HepG2 (cell line): ENCODE data around the gene CCDC106. TPM values are rescaled to one million over a fixed set of nuclear protein-coding genes. Genes with fewer than 3 reads are reported as not detected.

ENCODE experiments used
- ATAC-seq: fragments of 200-7000 bp; cut with Tn5 transposase; 3 replicates; pipeline ENCODE4 v1.9.1; 2020; ENCODE audit warnings: mild to moderate bottlenecking, moderate library complexity
- BruUV-seq: library from RNA; stranded (reverse); fragments of 400-500 nt; replicated peaks from 2 replicates; lab custom pipeline; 2021; lab: Mats Ljungman, UMichigan
- CTCF ChIA-PET: fragments of 300-600 bp; formaldehyde crosslinking; extraction: SDS; loops from one replicate; lab custom pipeline; 2021; ENCODE audit warnings: low total read pairs, inconsistent platforms, low intra/inter-chr PET ratio; lab: Yijun Ruan, JAX
- POLR2A ChIA-PET: fragments of 350-600 bp; sonication (Branson Sonifier 250); formaldehyde crosslinking; loops from one replicate; lab custom pipeline; 2020; ENCODE audit warnings: antibody characterized with exemption, inconsistent platforms; lab: Yijun Ruan, JAX
- DNase-seq: peaks from one replicate; pipeline ENCODE4 v3.0.0-alpha.2; 2015; ENCODE audit warnings: low spot score
- FAIRE-seq: peaks from 3 replicates; lab custom pipeline; 2011; peaks lifted over from hg19 to GRCh38; lab: Jason Lieb, UNC
- H2AFZ ChIP-seq: one replicate; pipeline ENCODE4 v1.6.1; 2011; ENCODE audit warnings: low read length, inconsistent platforms
- H3K27ac ChIP-seq: fragments of 300-600 bp; 3 replicates; pipeline ENCODE4 v1.8.0; 2011; ENCODE audit warnings: mixed run types, mild to moderate bottlenecking, mixed read lengths, low read length, inconsistent platforms; ENCODE audit not compliant: insufficient read depth; ENCODE audit errors: extremely low read length
- H3K27me3 ChIP-seq, 2 experiments: fragments of 200-600 bp in 1 of 2; 2 replicates in 1 of 2; 3 replicates in 1 of 2; pipeline versions ENCODE4 v1.6.0 to v1.8.0; 2011; ENCODE audit warnings: low read length in 2 of 2, mild to moderate bottlenecking in 2 of 2, moderate library complexity in 2 of 2, inconsistent platforms in 1 of 2; ENCODE audit not compliant: insufficient read depth in 2 of 2, control insufficient read depth in 1 of 2
- H3K36me3 ChIP-seq, 2 experiments: fragments of 200-600 bp in 1 of 2; replicated peaks in 1 of 2; 2 replicates in 1 of 2; 3 replicates in 1 of 2; pipeline versions ENCODE4 v1.5.1 to v1.8.0; 2011; ENCODE audit warnings: low read length in 2 of 2, inconsistent platforms in 1 of 2; ENCODE audit not compliant: insufficient read depth in 2 of 2, control insufficient read depth in 1 of 2
- H3K4me1 ChIP-seq: 2 replicates; pipeline ENCODE4 v1.5.1; 2012; ENCODE audit warnings: low read length, inconsistent platforms; ENCODE audit not compliant: insufficient read depth
- H3K4me2 ChIP-seq: 2 replicates; pipeline ENCODE4 v1.6.0; 2011; ENCODE audit warnings: low read depth, low read length, inconsistent platforms
- H3K4me3 ChIP-seq, 3 experiments: fragments of 200-600 bp in 1 of 3; sonication (generic), shearing (Covaris generic) in 1 of 3; replicated peaks in 1 of 3; 2 replicates each; pipeline ENCODE4 v1.5.1; 2011 to 2016; ENCODE audit warnings: low read length in 3 of 3, inconsistent platforms in 2 of 3, low read depth in 2 of 3, mild to moderate bottlenecking in 2 of 3, control low read depth in 1 of 3, mixed read lengths in 1 of 3; ENCODE audit not compliant: insufficient read depth in 1 of 3
- H3K79me2 ChIP-seq: one replicate; pipeline ENCODE4 v1.6.1; 2011; ENCODE audit warnings: low read length, inconsistent platforms; ENCODE audit not compliant: insufficient read depth
- H3K9ac ChIP-seq: 2 replicates; pipeline ENCODE4 v1.6.0; 2011; ENCODE audit warnings: mild to moderate bottlenecking, low read depth, low read length, inconsistent platforms; ENCODE audit not compliant: insufficient read depth
- H3K9me3 ChIP-seq: 2 replicates; pipeline ENCODE4 v1.5.1; 2012; ENCODE audit warnings: mild to moderate bottlenecking, low read length
- H4K20me1 ChIP-seq: 2 replicates; pipeline ENCODE4 v1.6.0; 2011; ENCODE audit warnings: inconsistent platforms, mild to moderate bottlenecking, low read length, moderate library complexity; ENCODE audit not compliant: insufficient read depth
- CBX5 ChIP-seq: sonication (generic); formaldehyde crosslinking; IDR thresholded peaks from 2 replicates; pipeline ENCODE4 v1.4.0; 2020; ENCODE audit warnings: missing genetic modification reagents, borderline replicate concordance
- ESRRA ChIP-seq: sonication (generic); formaldehyde crosslinking; IDR thresholded peaks from 2 replicates; pipeline ENCODE4 v1.5.1; 2020; ENCODE audit warnings: mild to moderate bottlenecking, low read depth, missing genetic modification reagents
- GABPB1 ChIP-seq: IDR thresholded peaks from 2 replicates; pipeline ENCODE4 v1.6.1; 2016; ENCODE audit warnings: mild to moderate bottlenecking, missing genetic modification reagents, moderate library complexity, missing compliant biosample characterization
- PAWR ChIP-seq: sonication (generic); formaldehyde crosslinking; IDR thresholded peaks from 2 replicates; pipeline ENCODE4 v1.4.0; 2020; ENCODE audit warnings: missing genetic modification reagents, mild to moderate bottlenecking, borderline replicate concordance
- RFX3 ChIP-seq: IDR thresholded peaks from 2 replicates; pipeline ENCODE4 v1.6.1; 2016; ENCODE audit warnings: missing biosample characterization, missing genetic modification reagents
- SMARCE1 ChIP-seq: fragments of 450-650 bp; IDR thresholded peaks from 2 replicates; pipeline ENCODE4 v1.6.1; 2017; ENCODE audit warnings: borderline replicate concordance
- ZFP37 ChIP-seq: sonication (generic); formaldehyde crosslinking; IDR thresholded peaks from 2 replicates; pipeline ENCODE4 v1.4.0; 2020; ENCODE audit warnings: missing genetic modification reagents, borderline replicate concordance
- ZFY ChIP-seq: sonication (generic); formaldehyde crosslinking; IDR thresholded peaks from 2 replicates; pipeline ENCODE4 v1.4.0; 2020; ENCODE audit warnings: missing genetic modification reagents
- ZMYM4 ChIP-seq: sonication (generic); formaldehyde crosslinking; IDR thresholded peaks from 2 replicates; pipeline ENCODE4 v1.8.1; 2023; ENCODE audit warnings: mild to moderate bottlenecking, missing genetic modification reagents
- ZNF263 ChIP-seq: sonication (generic); formaldehyde crosslinking; IDR thresholded peaks from 2 replicates; pipeline ENCODE4 v1.4.0; 2020; ENCODE audit warnings: missing genetic modification reagents
- ZNF607 ChIP-seq: sonication (generic); formaldehyde crosslinking; IDR thresholded peaks from 2 replicates; pipeline ENCODE4 v1.5.1; 2020; ENCODE audit warnings: missing genetic modification reagents, mild to moderate bottlenecking, borderline replicate concordance
- ZNF678 ChIP-seq: sonication (generic); formaldehyde crosslinking; IDR thresholded peaks from 2 replicates; pipeline ENCODE4 v1.4.0; 2020; ENCODE audit warnings: mild to moderate bottlenecking, missing genetic modification reagents
- ZNF782 ChIP-seq: sonication (generic); formaldehyde crosslinking; IDR thresholded peaks from 2 replicates; pipeline ENCODE4 v1.4.0; 2020; ENCODE audit warnings: missing genetic modification reagents, mild to moderate bottlenecking, borderline replicate concordance
- WGBS: methylation state at CpG from one replicate; pipeline ENCODE4 v1.1.6; 2017; ENCODE audit warnings: low lambda C conversion rate; 5-methylcytosine and 5-hydroxymethylcytosine counted together
- in situ Hi-C: cut with HindIII; loops from 2 replicates; pipeline ENCODE4 v1.10.0; 2017; ENCODE audit warnings: low pct_unique_long_range_greater_than_20kb; ENCODE audit not compliant: extremely low pct_ligation_motif_present
- intact Hi-C: fragments of 100-400 bp; cut with micrococcal nuclease; formaldehyde crosslinking; loops from one replicate; pipeline ENCODE4 v1.10.0; 2022; ENCODE audit not compliant: unreplicated experiment
- polyA plus RNA-seq, 8 experiments: library from polyadenylated mRNA; depleted of rRNA in 3 of 8; stranded (reverse) in 7 of 8; unstranded in 1 of 8; fragments of >200 nt; fragmentation: Illumina TruSeq in 4 of 8; extraction: Trizol in 4 of 8; gene quantifications; 2 replicates each; pipeline versions ENCODE4 v1.2.1 to v1.2.3, GENCODE V29; 2011 to 2016; ENCODE audit warnings: low read depth in 4 of 8, missing spikeins in 1 of 8, mixed read lengths in 1 of 8; ENCODE audit not compliant: insufficient read depth in 1 of 8
- total RNA-seq, 5 experiments: library from RNA; depleted of rRNA; stranded (reverse); fragments of >200 nt; fragmentation: Illumina TruSeq; extraction: Trizol; gene quantifications; 2 replicates each; pipeline ENCODE4 v1.2.3, GENCODE V29; 2016; ENCODE audit warnings: low read depth in 1 of 5
- TF ChIP-seq, protein P1 (sequence below): sonication (generic); formaldehyde crosslinking; IDR thresholded peaks from 2 replicates; pipeline ENCODE4 v1.5.1; 2020; ENCODE audit warnings: missing genetic modification reagents, mild to moderate bottlenecking, borderline replicate concordance
- TF ChIP-seq, protein P2 (sequence below): sonication (generic); formaldehyde crosslinking; IDR thresholded peaks from 2 replicates; pipeline ENCODE4 v1.9.0; 2021; ENCODE audit warnings: missing genetic modification reagents, borderline replicate concordance
- TF ChIP-seq, protein P3 (sequence below): sonication (generic); formaldehyde crosslinking; IDR thresholded peaks from 2 replicates; pipeline ENCODE4 v1.4.0; 2020; ENCODE audit warnings: missing genetic modification reagents, borderline replicate concordance

The CCDC106 gene
- total and polyA plus RNA-seq, 2 of the 13 experiments (the other 11 are each of a cell fraction or from before 2014, with no cell fraction given), result 4.7 to 8.8 TPM

DNA sequence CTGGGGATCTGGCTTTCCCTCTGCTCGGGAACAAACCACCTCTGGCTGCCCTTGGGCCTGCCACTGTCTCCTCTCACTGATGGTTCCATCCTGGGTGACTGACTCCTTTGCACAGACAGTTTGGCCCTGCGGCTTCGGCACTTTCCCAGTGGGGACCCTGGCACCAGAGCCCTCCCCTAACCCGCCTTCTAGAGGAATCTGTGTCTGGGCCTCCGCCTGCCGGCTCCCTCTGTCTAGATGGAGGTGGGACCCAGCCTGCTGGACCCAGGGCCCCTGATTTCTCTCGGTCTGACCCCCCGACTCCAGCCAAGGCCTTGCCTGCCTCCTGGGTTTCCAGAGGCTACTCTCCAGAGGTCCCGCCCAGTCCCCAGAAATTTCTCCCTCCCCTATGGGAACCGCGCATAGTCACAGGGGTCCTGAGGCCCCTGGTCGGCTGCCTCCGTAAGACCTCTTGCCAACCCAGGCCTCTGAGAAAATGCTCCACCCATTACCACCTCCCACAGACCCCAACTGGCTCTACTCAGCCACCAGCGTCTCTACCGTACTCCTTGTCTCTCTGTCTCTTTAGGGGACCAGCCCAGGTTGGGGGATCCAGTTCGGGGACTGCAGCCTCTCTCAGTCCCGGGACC, 2.7 kb downstream of the CCDC106 start:
- Histone ChIP-seq H3K4me3 (no peak overlapping the region), H3K4me2 (no peak overlapping the region), H3K9me3 (no peaks in the 10 kb centered on the region), H3K79me2 (peaks cover 10% of the 10 kb centered on the region), H3K27me3 (no peaks in the 10 kb centered on the region; a peak in 1 of 5 replicates), H4K20me1 (peaks cover 5% of the 10 kb centered on the region; the same call in 1 of the 2 replicates), H3K36me3 (no peaks in the 10 kb centered on the region), H2AFZ (no peak overlapping the region), H3K9ac (no peak overlapping the region), H3K27ac (no peak overlapping the region), H3K4me1 (peaks cover 29% of the 10 kb centered on the region)
- POLR2A ChIA-PET, result no interaction called here
- 95% methylated on average over 16 of the region's 17 CpGs for WGBS
- no peak for FAIRE-seq
- DNase-seq, result no peak
- in situ Hi-C loops, result no loop called here
- intact Hi-C loops, result no loop called here
- BruUV-seq, result no TSS peak
- CTCF ChIA-PET, result no interaction called here
- no peak for ATAC-seq
- no peak for TF ChIP-seq ZMYM4 (CRISPR knock-in tag)
- no peak for TF ChIP-seq CBX5 (CRISPR knock-in tag)
- no peak for TF ChIP-seq ZNF678
- TF ChIP-seq ZNF782 (CRISPR knock-in tag), result no peak
- TF ChIP-seq RFX3 (CRISPR knock-in tag), result no peak
- no peak for TF ChIP-seq ZFP37 (CRISPR knock-in tag)
- TF ChIP-seq ZNF607 (CRISPR knock-in tag), result no peak
- TF ChIP-seq ZFY (CRISPR knock-in tag), result no peak
- TF ChIP-seq, protein P1, sequence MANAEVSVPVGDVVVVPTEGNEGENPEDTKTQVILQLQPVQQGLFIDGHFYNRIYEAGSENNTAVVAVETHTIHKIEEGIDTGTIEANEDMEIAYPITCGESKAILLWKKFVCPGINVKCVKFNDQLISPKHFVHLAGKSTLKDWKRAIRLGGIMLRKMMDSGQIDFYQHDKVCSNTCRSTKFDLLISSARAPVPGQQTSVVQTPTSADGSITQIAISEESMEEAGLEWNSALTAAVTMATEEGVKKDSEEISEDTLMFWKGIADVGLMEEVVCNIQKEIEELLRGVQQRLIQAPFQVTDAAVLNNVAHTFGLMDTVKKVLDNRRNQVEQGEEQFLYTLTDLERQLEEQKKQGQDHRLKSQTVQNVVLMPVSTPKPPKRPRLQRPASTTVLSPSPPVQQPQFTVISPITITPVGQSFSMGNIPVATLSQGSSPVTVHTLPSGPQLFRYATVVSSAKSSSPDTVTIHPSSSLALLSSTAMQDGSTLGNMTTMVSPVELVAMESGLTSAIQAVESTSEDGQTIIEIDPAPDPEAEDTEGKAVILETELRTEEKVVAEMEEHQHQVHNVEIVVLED (CRISPR knock-in tag), result no peak
- TF ChIP-seq ESRRA (CRISPR knock-in tag), result no peak
- TF ChIP-seq, protein P2, sequence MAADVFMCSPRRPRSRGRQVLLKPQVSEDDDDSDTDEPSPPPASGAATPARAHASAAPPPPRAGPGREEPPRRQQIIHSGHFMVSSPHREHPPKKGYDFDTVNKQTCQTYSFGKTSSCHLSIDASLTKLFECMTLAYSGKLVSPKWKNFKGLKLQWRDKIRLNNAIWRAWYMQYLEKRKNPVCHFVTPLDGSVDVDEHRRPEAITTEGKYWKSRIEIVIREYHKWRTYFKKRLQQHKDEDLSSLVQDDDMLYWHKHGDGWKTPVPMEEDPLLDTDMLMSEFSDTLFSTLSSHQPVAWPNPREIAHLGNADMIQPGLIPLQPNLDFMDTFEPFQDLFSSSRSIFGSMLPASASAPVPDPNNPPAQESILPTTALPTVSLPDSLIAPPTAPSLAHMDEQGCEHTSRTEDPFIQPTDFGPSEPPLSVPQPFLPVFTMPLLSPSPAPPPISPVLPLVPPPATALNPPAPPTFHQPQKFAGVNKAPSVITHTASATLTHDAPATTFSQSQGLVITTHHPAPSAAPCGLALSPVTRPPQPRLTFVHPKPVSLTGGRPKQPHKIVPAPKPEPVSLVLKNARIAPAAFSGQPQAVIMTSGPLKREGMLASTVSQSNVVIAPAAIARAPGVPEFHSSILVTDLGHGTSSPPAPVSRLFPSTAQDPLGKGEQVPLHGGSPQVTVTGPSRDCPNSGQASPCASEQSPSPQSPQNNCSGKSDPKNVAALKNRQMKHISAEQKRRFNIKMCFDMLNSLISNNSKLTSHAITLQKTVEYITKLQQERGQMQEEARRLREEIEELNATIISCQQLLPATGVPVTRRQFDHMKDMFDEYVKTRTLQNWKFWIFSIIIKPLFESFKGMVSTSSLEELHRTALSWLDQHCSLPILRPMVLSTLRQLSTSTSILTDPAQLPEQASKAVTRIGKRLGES, result no peak
- TF ChIP-seq ZNF263 (CRISPR knock-in tag), result no peak
- TF ChIP-seq, protein P3, sequence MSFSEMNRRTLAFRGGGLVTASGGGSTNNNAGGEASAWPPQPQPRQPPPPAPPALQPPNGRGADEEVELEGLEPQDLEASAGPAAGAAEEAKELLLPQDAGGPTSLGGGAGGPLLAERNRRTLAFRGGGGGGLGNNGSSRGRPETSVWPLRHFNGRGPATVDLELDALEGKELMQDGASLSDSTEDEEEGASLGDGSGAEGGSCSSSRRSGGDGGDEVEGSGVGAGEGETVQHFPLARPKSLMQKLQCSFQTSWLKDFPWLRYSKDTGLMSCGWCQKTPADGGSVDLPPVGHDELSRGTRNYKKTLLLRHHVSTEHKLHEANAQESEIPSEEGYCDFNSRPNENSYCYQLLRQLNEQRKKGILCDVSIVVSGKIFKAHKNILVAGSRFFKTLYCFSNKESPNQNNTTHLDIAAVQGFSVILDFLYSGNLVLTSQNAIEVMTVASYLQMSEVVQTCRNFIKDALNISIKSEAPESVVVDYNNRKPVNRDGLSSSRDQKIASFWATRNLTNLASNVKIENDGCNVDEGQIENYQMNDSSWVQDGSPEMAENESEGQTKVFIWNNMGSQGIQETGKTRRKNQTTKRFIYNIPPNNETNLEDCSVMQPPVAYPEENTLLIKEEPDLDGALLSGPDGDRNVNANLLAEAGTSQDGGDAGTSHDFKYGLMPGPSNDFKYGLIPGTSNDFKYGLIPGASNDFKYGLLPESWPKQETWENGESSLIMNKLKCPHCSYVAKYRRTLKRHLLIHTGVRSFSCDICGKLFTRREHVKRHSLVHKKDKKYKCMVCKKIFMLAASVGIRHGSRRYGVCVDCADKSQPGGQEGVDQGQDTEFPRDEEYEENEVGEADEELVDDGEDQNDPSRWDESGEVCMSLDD (CRISPR knock-in tag), result no peak
- no peak for TF ChIP-seq GABPB1 (CRISPR knock-in tag)
- no peak for TF ChIP-seq SMARCE1
- no peak for TF ChIP-seq PAWR (CRISPR knock-in tag)
